ENCODE measurements around the gene CDT1.

GRCh38 chr16:88789594-88789993 is 14.0 kb upstream of the CDT1 start:
- TF ChIP-seq CTCF (IDR thresholded peaks at IDR 0.05) = no peak
- no peak for TF ChIP-seq POLR2A (IDR thresholded peaks at IDR 0.05)

All from Peyer's patch (tissue), 4 donors.